Aortic smooth muscle cell (primary cell): ENCODE measurements around the gene RPL36A. TPM values are rescaled to one million over a fixed set of nuclear protein-coding genes. Genes with fewer than 3 reads are reported as not detected.

ENCODE experiments used
- total RNA-seq: library from RNA; depleted of rRNA; stranded (reverse); fragments of >200 nt; gene quantifications from 2 replicates; pipeline ENCODE4 v1.2.3, GENCODE V29; 2014

RPL36A gene
- total RNA-seq, result 603 and 776 TPM in 2 replicates

GRCh38 chrX:101390664-101391525 is at the start of gene RPL36A:
TSS of gene RPL36A (plus strand) at chrX:101391011. CDS start at chrX:101391044, 33 bp downstream.

GRCh38 chrX:101348452-101349192 is 42.2 kb upstream of the RPL36A start, which contains the start of gene TIMM8A:
TSS of gene TIMM8A (minus strand) at chrX:101348742. CDS start at chrX:101348664, 78 bp downstream.

GRCh38 chrX:101385795-101386541 is 4.8 kb upstream of the RPL36A start, which contains the start of gene BTK:
TSS of gene BTK (minus strand) at chrX:101386191. CDS start at chrX:101375284, 10,907 bp downstream.

GRCh38 chrX:101407748-101408531 is 17.1 kb downstream of the RPL36A start, which contains the start of the genes GLA and HNRNPH2:
TSS of gene GLA (minus strand) at chrX:101407925. CDS start at chrX:101407903, 22 bp downstream.
TSS of gene HNRNPH2 (plus strand) at chrX:101408222. CDS start at chrX:101411989, 3,767 bp downstream.

Other genes with a start within 250 kb of the RPL36A start
- gene DRP2, start 171.2 kb upstream of the RPL36A start, total RNA-seq, result under 0.01 and 0.12 TPM in 2 replicates
- gene TAF7L, start 99.7 kb upstream of the RPL36A start, total RNA-seq, result 0.25 and 0.26 TPM in 2 replicates
- 2.8 and 2.9 TPM in 2 replicates for gene TIMM8A, start 42.3 kb upstream of the RPL36A start, total RNA-seq
- gene BTK, start 4.8 kb upstream of the RPL36A start, total RNA-seq, result not detected in 2 replicates
- 26.1 and 27.6 TPM in 2 replicates for gene GLA, start 16.9 kb downstream of the RPL36A start, total RNA-seq
- gene HNRNPH2, start 17.2 kb downstream of the RPL36A start, total RNA-seq, result 120 and 121 TPM in 2 replicates
- 3.7 and 4.4 TPM in 2 replicates for gene ARMCX4, start 94.4 kb downstream of the RPL36A start, total RNA-seq
- gene ARMCX1, start 159.5 kb downstream of the RPL36A start, total RNA-seq, result 64.3 and 75.3 TPM in 2 replicates
- 41.0 and 47.9 TPM in 2 replicates for gene ARMCX6, start 227.0 kb downstream of the RPL36A start, total RNA-seq
- 96.0 and 108 TPM in 2 replicates for gene ARMCX3, start 232.1 kb downstream of the RPL36A start, total RNA-seq